HG03378 (cell line): ENCODE measurements around the gene CCNG2.

Source experiments
- ATAC-seq: cut with Tn5 transposase; IDR thresholded peaks from one replicate; pipeline ENCODE4 v1.9.1; 2021; ENCODE audit warnings: mild to moderate bottlenecking, moderate library complexity; ENCODE audit not compliant: unreplicated experiment

Gene CCNG2

GRCh38 chr4:77174426-77174825, 17.4 kb downstream of the CCNG2 start:
- ATAC-seq, result no peak

GRCh38 chr4:77175201-77175611, 18.2 kb downstream of the CCNG2 start:
- ATAC-seq, result no peak

- no peak for ATAC-seq
These were observed 19.6 kb downstream of the CCNG2 start for GRCh38 chr4:77176640-77177039.

GRCh38 chr4:77177199-77177598, 20.2 kb downstream of the CCNG2 start:
- ATAC-seq, result no peak

- ATAC-seq, result no peak
These were observed 21.6 kb downstream of the CCNG2 start for GRCh38 chr4:77178560-77178959.

GRCh38 chr4:77179519-77179918, 22.5 kb downstream of the CCNG2 start:
- no peak for ATAC-seq

GRCh38 chr4:77181720-77182119, 24.7 kb downstream of the CCNG2 start:
- ATAC-seq, result no peak

GRCh38 chr4:77183777-77184420, 26.9 kb downstream of the CCNG2 start:
- no peak for ATAC-seq

GRCh38 chr4:77184974-77185373, 28.0 kb downstream of the CCNG2 start:
- no peak for ATAC-seq

GRCh38 chr4:77185686-77186085, 28.7 kb downstream of the CCNG2 start:
- no peak for ATAC-seq

- no peak for ATAC-seq
These were observed 30.3 kb downstream of the CCNG2 start for GRCh38 chr4:77187322-77187721.

GRCh38 chr4:77188498-77189220, 31.7 kb downstream of the CCNG2 start:
- ATAC-seq, result no peak

- ATAC-seq, result no peak
These were observed 32.4 kb downstream of the CCNG2 start for GRCh38 chr4:77189412-77189811.

GRCh38 chr4:77190053-77190452, 33.0 kb downstream of the CCNG2 start:
- ATAC-seq, result no peak

- ATAC-seq, result no peak
These were observed 36.0 kb downstream of the CCNG2 start for GRCh38 chr4:77193046-77193445.

GRCh38 chr4:77193511-77194102, 36.6 kb downstream of the CCNG2 start:
- ATAC-seq, result peak; percentile 89

- no peak for ATAC-seq
These were observed 37.4 kb downstream of the CCNG2 start for GRCh38 chr4:77194366-77194765.

- no peak for ATAC-seq
These were observed 38.0 kb downstream of the CCNG2 start for GRCh38 chr4:77194989-77195388.

- ATAC-seq, result peak; percentile 34
These were observed 39.9 kb downstream of the CCNG2 start for GRCh38 chr4:77196866-77197265.

- ATAC-seq, result no peak
These were observed 40.4 kb downstream of the CCNG2 start for GRCh38 chr4:77197361-77197760.

GRCh38 chr4:77197831-77198230, 40.8 kb downstream of the CCNG2 start:
- no peak for ATAC-seq

GRCh38 chr4:77199276-77199675, 42.3 kb downstream of the CCNG2 start:
- ATAC-seq, result no peak
